Measurements from ENCODE around the gene CACNA2D2. TPM values are rescaled to one million over a fixed set of nuclear protein-coding genes. Genes with fewer than 3 reads are reported as not detected.

Gene CACNA2D2
- under 0.01 and 0.06 TPM in 2 replicates for total RNA-seq

DNA sequence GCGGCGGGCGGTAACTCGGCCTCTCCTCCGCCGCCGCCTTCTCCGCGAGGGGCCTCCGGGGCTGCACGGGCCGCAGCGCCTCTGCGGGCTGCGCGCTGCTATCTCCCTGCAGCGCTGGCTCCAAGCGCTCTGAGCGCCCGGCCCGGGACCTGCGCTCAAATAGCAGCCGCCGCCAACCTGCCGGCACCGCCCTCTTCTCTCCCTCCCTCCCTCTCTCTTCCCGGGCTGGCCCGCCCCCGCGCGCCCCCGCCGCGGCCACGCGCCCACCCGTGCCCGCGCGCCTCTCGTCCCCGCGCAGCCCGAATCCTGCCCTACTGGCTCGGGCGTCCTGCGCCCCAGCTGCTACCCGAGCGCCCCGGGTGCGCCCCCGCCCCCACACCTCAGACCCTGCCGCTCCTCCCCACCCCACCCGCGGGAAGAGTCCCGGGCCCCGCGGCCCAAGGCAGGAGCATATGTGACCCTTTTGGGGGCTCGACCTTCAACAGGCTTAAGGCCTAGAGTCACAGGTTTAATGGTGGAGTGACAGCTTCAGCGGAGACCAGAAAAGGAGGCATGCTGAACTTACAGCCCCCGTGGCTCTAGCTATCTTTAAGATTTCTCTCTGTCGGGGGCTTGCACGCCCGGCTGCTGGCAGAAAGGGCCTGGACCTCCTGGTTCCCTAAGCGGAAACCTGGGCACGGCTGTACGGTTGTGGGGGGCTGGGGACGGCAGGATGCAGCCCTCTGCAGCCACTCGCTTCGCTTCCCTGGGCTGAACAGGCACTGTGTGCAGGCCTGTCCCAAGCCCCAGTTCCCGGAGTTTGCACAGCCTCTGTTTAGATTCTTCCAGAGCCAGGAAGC, at the start of gene CACNA2D2:
Gene CACNA2D2 (minus strand): TSS at position 131 of the 839 bp plus-strand sequence. CDS start 211 bp downstream, outside the sequence.

DNA sequence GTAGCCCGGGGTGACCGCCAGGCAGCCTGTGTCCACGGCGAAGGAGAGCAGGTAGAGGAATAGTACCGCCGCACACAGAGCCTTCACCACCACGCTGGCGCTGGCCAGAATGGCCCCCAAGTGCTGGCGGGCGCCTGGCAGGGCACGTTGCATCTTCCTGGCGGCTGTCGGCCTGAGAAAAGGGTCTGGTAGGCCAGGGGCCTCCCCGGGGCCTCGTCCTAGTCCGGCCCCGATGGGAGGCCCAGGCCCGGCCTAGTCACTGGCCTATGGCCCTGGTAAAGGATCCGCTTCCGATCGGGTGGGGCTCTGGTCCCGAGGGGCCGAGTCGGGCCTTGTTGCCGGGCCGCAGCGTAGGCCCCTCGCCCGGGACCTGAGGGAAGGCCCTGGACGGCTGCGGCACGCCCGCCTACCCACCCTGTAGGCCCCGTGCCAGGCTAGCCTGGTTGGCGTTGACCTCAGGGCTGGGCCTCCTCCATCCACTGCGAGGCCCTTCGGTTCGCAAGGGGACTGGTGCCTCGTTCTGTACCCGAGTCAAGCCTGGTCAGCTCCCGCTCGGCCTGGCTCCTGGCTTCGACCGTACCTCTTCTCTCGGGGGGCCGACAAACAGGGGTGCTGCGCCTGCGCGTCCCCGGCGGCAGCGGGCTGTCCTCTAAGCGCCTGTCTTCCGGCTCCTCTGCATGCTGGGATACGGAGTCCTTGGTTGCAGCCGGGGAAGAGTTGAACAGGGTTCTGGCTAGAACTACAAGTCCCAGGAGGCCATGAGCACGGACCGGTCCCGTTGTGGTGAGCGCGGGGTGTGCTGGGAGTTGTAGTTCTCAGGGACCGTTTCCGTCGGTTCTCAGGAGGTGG, 144.3 kb downstream of the CACNA2D2 start, which contains the start of gene TMEM115:
Gene TMEM115 (minus strand): TSS at position 611 of the 849 bp plus-strand sequence. CDS start 458 bp downstream, at position 153.

DNA sequence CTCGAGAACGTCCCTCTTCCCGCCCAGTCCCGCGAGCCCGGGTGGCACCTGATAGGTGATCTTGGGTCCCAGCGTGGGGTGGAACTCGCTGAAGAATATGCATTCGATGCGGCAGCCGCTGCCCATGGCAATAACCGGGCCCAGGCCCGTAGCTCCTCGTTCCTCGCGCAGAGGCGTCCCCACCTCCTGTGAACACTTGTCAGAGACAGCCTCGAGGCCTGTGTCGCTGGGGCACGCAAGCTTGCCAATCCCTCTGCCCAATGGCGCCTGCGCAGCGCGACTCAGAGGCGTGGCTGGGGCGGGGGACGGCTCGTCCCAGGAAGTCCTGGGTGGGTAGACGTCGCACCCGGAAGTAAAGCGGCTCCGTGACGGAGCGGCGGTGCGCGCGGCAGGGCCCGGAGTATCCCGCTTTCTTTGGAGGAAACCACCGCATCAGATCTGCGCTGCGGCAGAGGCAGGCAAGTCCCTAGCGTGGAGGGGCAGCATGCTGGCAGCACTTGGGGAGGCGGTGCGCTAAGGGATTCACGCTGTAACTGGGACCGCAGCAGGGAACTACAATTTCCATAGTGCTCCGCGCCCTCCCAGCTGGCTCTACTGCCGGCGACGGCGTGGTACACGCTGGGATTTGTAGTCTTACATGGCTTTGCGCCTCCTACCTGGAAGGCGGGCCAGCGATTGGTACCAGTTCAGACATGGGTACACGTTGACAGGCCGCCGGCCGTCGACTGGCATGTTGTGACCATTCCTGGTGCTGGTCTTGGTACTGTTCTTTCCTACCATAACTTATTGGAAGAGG, 152.7 kb downstream of the CACNA2D2 start, which contains the start of the genes CYB561D2 and NPRL2:
Gene CYB561D2 (plus strand): TSS at position 336 of the 796 bp plus-strand sequence. CDS start 572 bp downstream, outside the sequence.
Gene NPRL2 (minus strand): TSS at position 249 of the 796 bp plus-strand sequence. CDS start 123 bp downstream, at position 126.

DNA sequence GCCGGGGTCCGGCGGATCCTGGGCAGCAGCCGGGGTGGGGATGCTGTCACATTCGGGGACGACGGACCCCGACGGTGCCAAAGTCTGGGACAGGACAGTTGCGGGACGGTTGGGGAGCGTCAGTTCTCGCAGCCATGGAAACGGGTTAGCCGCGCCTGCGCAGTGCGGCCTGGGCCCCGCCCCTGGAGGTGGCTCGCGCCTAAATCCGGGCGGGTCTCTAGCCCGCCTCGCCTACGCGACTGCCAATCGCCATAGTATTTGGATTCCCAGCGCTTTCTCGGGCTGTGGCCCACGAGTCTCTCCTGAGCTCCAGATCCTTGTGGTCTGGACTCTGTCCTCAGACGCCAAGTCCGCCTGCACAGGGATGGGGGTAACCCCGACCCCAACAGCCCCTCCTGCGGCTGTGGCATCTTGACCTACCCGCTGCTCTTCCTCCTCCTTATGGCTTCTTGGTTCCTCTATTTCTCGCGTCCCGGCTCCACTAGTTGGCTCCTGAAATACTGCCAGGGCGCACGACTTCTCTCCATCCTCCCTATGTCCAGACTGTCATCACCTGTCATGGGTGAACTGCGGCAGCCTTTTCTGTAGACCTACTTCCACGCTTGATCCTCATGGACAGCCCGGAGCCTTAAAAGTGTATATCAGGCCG, 157.7 kb downstream of the CACNA2D2 start, which contains the start of gene ZMYND10:
Gene ZMYND10 (minus strand): TSS at position 147 of the 649 bp plus-strand sequence. CDS start 153 bp downstream, outside the sequence.

DNA sequence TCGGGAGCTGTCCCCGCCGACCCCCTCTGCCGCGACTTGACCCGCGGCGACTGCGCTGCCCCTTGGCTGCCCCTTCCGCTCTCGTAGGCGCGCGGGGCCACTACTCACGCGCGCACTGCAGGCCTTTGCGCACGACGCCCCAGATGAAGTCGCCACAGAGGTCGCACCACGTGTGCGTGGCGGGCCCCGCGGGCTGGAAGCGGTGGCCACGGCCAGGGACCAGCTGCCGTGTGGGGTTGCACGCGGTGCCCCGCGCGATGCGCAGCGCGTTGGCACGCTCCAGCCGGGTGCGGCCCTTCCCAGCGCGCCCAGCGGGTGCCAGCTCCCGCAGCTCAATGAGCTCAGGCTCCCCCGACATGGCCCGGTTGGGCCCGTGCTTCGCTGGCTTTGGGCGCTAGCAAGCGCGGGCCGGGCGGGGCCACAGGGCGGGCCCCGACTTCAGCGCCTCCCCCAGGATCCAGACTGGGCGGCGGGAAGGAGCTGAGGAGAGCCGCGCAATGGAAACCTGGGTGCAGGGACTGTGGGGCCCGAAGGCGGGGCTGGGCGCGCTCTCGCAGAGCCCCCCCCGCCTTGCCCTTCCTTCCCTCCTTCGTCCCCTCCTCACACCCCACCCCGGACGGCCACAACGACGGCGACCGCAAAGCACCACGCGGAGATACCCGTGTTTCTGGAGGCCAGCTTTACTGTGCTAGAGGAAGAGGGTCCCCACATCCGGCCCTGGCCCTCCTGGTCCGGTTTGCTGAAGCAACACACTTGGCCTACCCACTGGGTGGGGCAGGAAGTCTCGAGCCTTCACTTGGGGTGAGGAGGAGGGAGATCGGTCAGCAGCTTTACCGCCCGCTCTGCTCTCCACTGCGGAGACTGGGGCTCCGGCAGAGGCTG, 162.7 kb downstream of the CACNA2D2 start, which contains the start of gene RASSF1:
Gene RASSF1 (minus strand): TSS at position 389 of the 882 bp plus-strand sequence. CDS start 31 bp downstream, at position 358.

DNA sequence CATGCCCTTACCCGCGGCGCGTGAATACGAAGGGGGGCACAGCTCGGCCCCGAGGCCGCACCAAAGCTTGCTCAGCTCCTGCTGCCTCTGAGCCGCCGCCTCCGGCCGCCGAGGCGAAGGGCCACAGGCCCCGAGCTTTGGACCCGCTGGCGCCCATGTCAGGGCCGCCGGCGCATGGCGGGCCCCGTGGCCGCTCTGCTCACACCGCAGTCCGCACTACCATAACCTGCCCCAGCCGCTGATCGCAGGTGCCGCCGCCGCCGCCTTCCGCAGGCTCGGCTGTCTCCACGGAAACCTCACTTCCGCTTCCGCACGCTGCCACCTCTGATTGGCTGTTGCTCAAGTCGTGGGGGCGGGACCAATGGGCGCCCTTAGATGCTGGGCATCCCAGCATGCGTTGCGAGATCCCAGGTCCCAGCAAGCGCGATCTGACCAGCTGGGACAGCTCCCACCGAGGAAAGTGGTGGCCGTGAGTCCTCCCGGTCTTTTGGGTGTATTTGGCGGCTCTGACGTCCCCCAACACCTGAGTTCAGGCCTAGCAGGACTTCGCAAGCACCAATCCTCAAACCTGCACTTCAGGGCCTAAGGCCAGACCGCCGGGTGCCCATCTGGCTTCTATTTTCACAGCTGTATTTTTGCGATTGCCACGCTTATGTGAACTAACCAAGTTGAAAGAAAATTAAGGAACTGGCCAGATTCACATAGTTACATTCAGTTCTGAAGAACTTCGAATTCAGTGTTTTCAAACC, 175.3 kb downstream of the CACNA2D2 start, which contains the start of gene TUSC2:
Gene TUSC2 (minus strand): TSS at position 281 of the 749 bp plus-strand sequence. CDS start 124 bp downstream, at position 157.

DNA sequence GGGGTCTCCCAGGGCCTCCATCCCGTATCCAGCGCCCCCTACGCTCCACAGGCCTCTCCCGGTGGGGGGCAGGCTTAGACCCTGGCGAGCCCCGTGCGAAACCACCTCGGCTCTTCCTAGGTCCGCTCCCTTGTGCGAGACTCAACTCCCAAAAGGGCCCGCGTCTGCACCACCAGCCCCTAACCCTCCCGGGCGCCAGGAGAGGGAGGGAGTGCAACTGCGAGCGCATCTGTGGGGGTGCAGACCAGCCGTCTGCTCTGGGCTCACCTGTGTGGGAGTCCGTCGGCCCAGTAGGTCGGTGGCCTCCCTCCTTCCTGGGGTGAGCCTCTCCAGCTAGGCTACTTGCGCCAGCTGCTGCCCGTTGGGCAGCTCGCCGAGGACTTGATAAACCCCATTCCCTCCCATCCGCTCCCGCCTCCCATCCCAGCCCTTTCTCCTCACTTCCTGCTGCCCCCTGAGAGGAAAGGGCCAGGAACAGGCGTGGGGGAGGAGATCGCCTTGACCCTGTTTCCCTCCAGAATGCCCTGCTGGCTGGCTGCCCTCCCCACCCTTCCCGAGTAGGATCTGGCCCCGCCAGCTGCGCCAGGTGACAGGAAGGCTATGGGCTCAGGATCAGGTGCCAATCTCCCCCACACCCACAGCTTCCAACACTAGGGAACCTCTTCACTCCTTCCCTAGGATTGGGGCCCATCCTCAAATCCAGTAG, 180.9 kb downstream of the CACNA2D2 start, which contains the start of gene HYAL2:
Gene HYAL2 (minus strand): TSS at position 360 of the 706 bp plus-strand sequence. CDS start 2,256 bp downstream, outside the sequence.

Other genes starting within 250 kb of the CACNA2D2 start
- gene SEMA3B, start 234.5 kb downstream of the CACNA2D2 start, total RNA-seq: 0.49 and 1.1 TPM in 2 replicates
- not detected in 2 replicates for gene LSMEM2, start 224.5 kb downstream of the CACNA2D2 start, total RNA-seq
- 79.2 and 85.9 TPM in 2 replicates for gene IFRD2, start 211.2 kb downstream of the CACNA2D2 start, total RNA-seq
- gene HYAL3, start 204.2 kb downstream of the CACNA2D2 start, total RNA-seq: 9.1 and 15.5 TPM in 2 replicates
- gene NAA80, start 204.2 kb downstream of the CACNA2D2 start, total RNA-seq: 1.9 and 2.8 TPM in 2 replicates
- gene HYAL1, start 200.1 kb downstream of the CACNA2D2 start, total RNA-seq: 7.2 and 7.6 TPM in 2 replicates
- gene HYAL2, start 180.9 kb downstream of the CACNA2D2 start, total RNA-seq: 320 and 845 TPM in 2 replicates
- gene TUSC2, start 175.4 kb downstream of the CACNA2D2 start, total RNA-seq: 16.2 and 18.2 TPM in 2 replicates
- 17.0 and 29.3 TPM in 2 replicates for gene RASSF1, start 162.8 kb downstream of the CACNA2D2 start, total RNA-seq
- gene ZMYND10, start 157.9 kb downstream of the CACNA2D2 start, total RNA-seq: 0.16 and 0.31 TPM in 2 replicates
- gene NPRL2, start 152.9 kb downstream of the CACNA2D2 start, total RNA-seq: 14.2 and 16.8 TPM in 2 replicates
- gene CYB561D2, start 152.8 kb downstream of the CACNA2D2 start, total RNA-seq: 18.6 and 22.6 TPM in 2 replicates
- gene TMEM115, start 144.1 kb downstream of the CACNA2D2 start, total RNA-seq: 28.7 and 34.6 TPM in 2 replicates
- 2.3 and 2.8 TPM in 2 replicates for gene C3orf18, start 64.1 kb upstream of the CACNA2D2 start, total RNA-seq
- gene HEMK1, start 65.9 kb upstream of the CACNA2D2 start, total RNA-seq: 2.4 and 8.7 TPM in 2 replicates
- gene CISH, start 108.1 kb upstream of the CACNA2D2 start, total RNA-seq: 0.16 and 0.44 TPM in 2 replicates
- 8.0 and 9.7 TPM in 2 replicates for gene MAPKAPK3, start 113.5 kb upstream of the CACNA2D2 start, total RNA-seq
- under 0.01 TPM in 2 replicates for gene DOCK3, start 171.3 kb upstream of the CACNA2D2 start, total RNA-seq

All from bladder microvascular endothelial cell (primary cell).